Adrenal gland (tissue), 12 donors: Measurements from ENCODE around the gene OR2AP1. TPM values are rescaled to one million over a fixed set of nuclear protein-coding genes. Genes with fewer than 3 reads are reported as not detected.
"Not testable (repeated sequence)": the region's sequence is repeated elsewhere in the genome, so short reads cannot be mapped to it uniquely, and the experiment has no call there.

ENCODE experiments used
- DNase-seq, 7 donors: peaks; one replicate each; pipeline ENCODE4 v3.0.0-alpha.2; 2019 to 2020
- H3K27ac ChIP-seq, 5 donors: fragments of 200-600 bp; sonication (generic) in 4 of 5; 1 replicate in 3 of 5; 2 replicates in 2 of 5; pipeline versions ENCODE4 v1.5.1 to v1.8.0; 2016 to 2020; ENCODE audit warnings: mild to moderate bottlenecking in 1 of 5
- H3K27me3 ChIP-seq: fragments of 200-600 bp; 2 replicates; pipeline ENCODE4 v1.8.0; 2021
- H3K36me3 ChIP-seq, 2 donors: fragments of 200-600 bp; replicated peaks in 1 of 2; 1 replicate in 1 of 2; 2 replicates in 1 of 2; pipeline versions ENCODE4 v1.5.1 to v1.8.0; 2018 to 2022
- H3K4me1 ChIP-seq, 2 donors: fragments of 200-600 bp; replicated peaks in 1 of 2; 1 replicate in 1 of 2; 2 replicates in 1 of 2; pipeline versions ENCODE4 v1.5.1 to v1.8.0; 2018 to 2021
- H3K4me3 ChIP-seq, 4 donors: fragments of 200-600 bp; sonication (generic) in 3 of 4; one replicate each; pipeline ENCODE4 v1.5.1; 2016 to 2018
- H3K9me3 ChIP-seq, 3 donors: fragments of 200-600 bp; sonication (generic) in 1 of 3; replicated peaks in 1 of 3; 1 replicate in 2 of 3; 2 replicates in 1 of 3; pipeline versions ENCODE4 v1.5.1 to v1.8.0; 2016 to 2021
- CTCF ChIP-seq, 6 experiments: fragments of 450-650 bp in 4 of 6; fragments of 200-600 bp in 2 of 6; sonication (generic) in 1 of 6; IDR thresholded peaks; 1 replicate in 5 of 6; 2 replicates in 1 of 6; pipeline versions ENCODE4 v1.5.1 to v1.8.0; 2016 to 2021; ENCODE audit warnings: antibody characterized with exemption in 6 of 6, mild to moderate bottlenecking in 2 of 6, moderate library complexity in 1 of 6
- POLR2A ChIP-seq, 2 donors: fragments of 450-650 bp; IDR thresholded peaks; one replicate each; pipeline ENCODE4 v1.6.1; 2017; ENCODE audit warnings: antibody characterized with exemption in 2 of 2, mild to moderate bottlenecking in 2 of 2, moderate library complexity in 1 of 2
- WGBS, 4 donors: extraction: QIAGEN DNeasy Blood & Tissue Kit in 2 of 4; methylation state at CpG; one replicate each; pipeline versions ENCODE4 v1.1.5 to v1.1.7; 2013 to 2017; 5-methylcytosine and 5-hydroxymethylcytosine counted together
- intact Hi-C, 2 donors: fragments of 100-400 bp; cut with DNase I; formaldehyde crosslinking; loops; one replicate each; pipeline versions ENCODE4 v1.14.1 to v1.15.0; 2022 to 2023
- polyA plus RNA-seq, 3 donors: library from polyadenylated mRNA; stranded (reverse); fragments of 200-250 nt in 2 of 3; fragments of 350-450 nt in 1 of 3; fragmentation: Illumina TruSeq in 1 of 3; extraction: RNeasy Lipid Tissue Mini Kit (QIAGEN cat#74804) in 1 of 3; gene quantifications; one replicate each; pipeline ENCODE4 v1.2.3, GENCODE V29; 2013 to 2014
- total RNA-seq, 9 donors: library from RNA; depleted of rRNA in 4 of 9; stranded (reverse); fragments of >200 nt in 4 of 9; fragments of 120-200 nt in 1 of 9; fragmentation: NEBNext Ultra II Directional in 1 of 9; extraction: Animal tissue kit (Norgen Biotek cat#: 25700) in 1 of 9; gene quantifications; one replicate each; pipeline versions ENCODE4 v1.1.0 to v1.2.4, GENCODE V29; 2013 to 2023
- donor health status: healthy with polysubstance abuse.
- donor health status: Bipolar disorder and iron deficiency.
- donor health status: DM: yes; HTN: yes; CAD: no.
- donor health status: DM: no; HTN: no; CAD: no.
- donor health status: DM: no; HTN: no; CAD: no.
- donor health status: DM: yes; HTN: yes; CAD: no.

OR2AP1 gene
- total and polyA plus RNA-seq, 12 donors = not detected

GRCh38 chr12:55582066-55582465 is 9.8 kb downstream of the OR2AP1 start:
- H3K36me3 ChIP-seq = no peaks in the 10 kb centered on the region
- no peak overlapping the region for H3K4me3 ChIP-seq
- no peak overlapping the region for H3K27ac ChIP-seq
- 70 to 93% (median 85%) methylated on average over 1 to 2 of the region's 2 CpGs for WGBS, 4 donors
- no peaks in the 10 kb centered on the region for H3K4me1 ChIP-seq
- H3K9me3 ChIP-seq = no peaks in the 10 kb centered on the region
- TF ChIP-seq POLR2A (IDR thresholded peaks at IDR 0.05) = no peak
- no peak for TF ChIP-seq CTCF (IDR thresholded peaks at IDR 0.05)
- intact Hi-C loops = no loop called here
- DNase-seq = no peak
- no peaks in the 10 kb centered on the region for H3K27me3 ChIP-seq

GRCh38 chr12:55585817-55586216 is 13.5 kb downstream of the OR2AP1 start:
- Histone ChIP-seq H3K9me3 (no peaks in the 10 kb centered on the region), H3K4me1 (no peaks in the 10 kb centered on the region), H3K36me3 (no peaks in the 10 kb centered on the region), H3K27ac (no peak overlapping the region), H3K27me3 (no peaks in the 10 kb centered on the region), H3K4me3 (no peak overlapping the region)
- no peak for DNase-seq
- TF ChIP-seq POLR2A (IDR thresholded peaks at IDR 0.05) = no peak
- no peak for TF ChIP-seq CTCF (IDR thresholded peaks at IDR 0.05)
- WGBS, 4 donors = 63 to 88% (median 79%) methylated on average over 2 of the region's 2 CpGs
- intact Hi-C loops = no loop called here

- H3K4me3 ChIP-seq, H3K36me3 ChIP-seq, H3K27me3 ChIP-seq, intact Hi-C loops, H3K4me1 ChIP-seq, H3K27ac ChIP-seq, H3K9me3 ChIP-seq, DNase-seq: not testable (repeated sequence)
- WGBS, 4 donors = 60 to 90% (median 62%) methylated on average over 9 to 12 of the region's 12 CpGs
Measured at GRCh38 chr12:55590152-55590551, 17.9 kb downstream of the OR2AP1 start.

- Histone ChIP-seq H3K27me3 (no peaks in the 10 kb centered on the region), H3K4me3 (no peak overlapping the region), H3K27ac (no peak overlapping the region), H3K4me1 (no peaks in the 10 kb centered on the region), H3K9me3 (no peaks in the 10 kb centered on the region), H3K36me3 (no peaks in the 10 kb centered on the region)
- no peak for TF ChIP-seq POLR2A (IDR thresholded peaks at IDR 0.05)
- TF ChIP-seq CTCF (IDR thresholded peaks at IDR 0.05) = no peak
- 57 to 64% (median 63%) methylated on average over 8 of the region's 8 CpGs for WGBS, 4 donors
- intact Hi-C loops = no loop called here
- DNase-seq = no peak
Measured at GRCh38 chr12:55607821-55608594, 35.7 kb downstream of the OR2AP1 start.

GRCh38 chr12:55610598-55610997 is 38.3 kb downstream of the OR2AP1 start:
- Histone ChIP-seq H3K36me3 (no peaks in the 10 kb centered on the region), H3K27ac (no peak overlapping the region), H3K4me3 (no peak overlapping the region), H3K27me3 (no peaks in the 10 kb centered on the region), H3K9me3 (no peaks in the 10 kb centered on the region), H3K4me1 (no peaks in the 10 kb centered on the region)
- TF ChIP-seq POLR2A (IDR thresholded peaks at IDR 0.05) (no peak), CTCF (IDR thresholded peaks at IDR 0.05) (no peak)
- 80 to 97% (median 94%) methylated on average over 1 of the region's 1 CpG for WGBS, 4 donors
- intact Hi-C loops = loop anchor here in 1 of 2 donors (10.0 kb wide), 1 partner anchor 416 kb away; no protein-coding TSS in a partner anchor
- DNase-seq = no peak
